ENCODE data around the gene PLA2G4D.

The PLA2G4D gene

GRCh38 chr15:42069496-42070278 is 24.7 kb downstream of the PLA2G4D start:
- H3K27me3 ChIP-seq (ENCODE audit: control insufficient read depth, insufficient read depth, low read length) = no peaks in the 10 kb centered on the region
- H3K4me3 ChIP-seq (ENCODE audit: low read length) = no peak overlapping the region

GRCh38 chr15:42069025-42069424 is 25.3 kb downstream of the PLA2G4D start:
- Histone ChIP-seq H3K9me3 (ENCODE audit: control insufficient read depth, low read depth, low read length) (no peaks in the 10 kb centered on the region), H3K4me1 (ENCODE audit: control insufficient read depth, low read depth, low read length) (no peaks in the 10 kb centered on the region), H3K27me3 (ENCODE audit: control insufficient read depth, insufficient read depth, low read length) (no peaks in the 10 kb centered on the region), H3K27ac (ENCODE audit: low read length) (no peak overlapping the region), H3K9ac (ENCODE audit: low read length) (no peak overlapping the region), H3K36me3 (ENCODE audit: control insufficient read depth, low read depth, low read length) (no peaks in the 10 kb centered on the region), H3K4me3 (ENCODE audit: low read length) (no peak overlapping the region)

More at GRCh38 chr15:42069496-42070278, 24.7 kb downstream of the PLA2G4D start:
- no peak overlapping the region for H3K9ac ChIP-seq (ENCODE audit: low read length)
- no peaks in the 10 kb centered on the region for H3K9me3 ChIP-seq (ENCODE audit: control insufficient read depth, low read depth, low read length)
- no peak overlapping the region for H3K27ac ChIP-seq (ENCODE audit: low read length)
- no peaks in the 10 kb centered on the region for H3K4me1 ChIP-seq (ENCODE audit: control insufficient read depth, low read depth, low read length)
- H3K36me3 ChIP-seq (ENCODE audit: control insufficient read depth, low read depth, low read length) = no peaks in the 10 kb centered on the region

GRCh38 chr15:42068601-42069000 is 25.8 kb downstream of the PLA2G4D start:
- no peaks in the 10 kb centered on the region for H3K9me3 ChIP-seq (ENCODE audit: control insufficient read depth, low read depth, low read length)
- H3K4me3 ChIP-seq (ENCODE audit: low read length) = no peak overlapping the region
- no peaks in the 10 kb centered on the region for H3K27me3 ChIP-seq (ENCODE audit: control insufficient read depth, insufficient read depth, low read length)
- no peaks in the 10 kb centered on the region for H3K4me1 ChIP-seq (ENCODE audit: control insufficient read depth, low read depth, low read length)
- no peak overlapping the region for H3K9ac ChIP-seq (ENCODE audit: low read length)
- no peaks in the 10 kb centered on the region for H3K36me3 ChIP-seq (ENCODE audit: control insufficient read depth, low read depth, low read length)
- H3K27ac ChIP-seq (ENCODE audit: low read length) = no peak overlapping the region

GRCh38 chr15:42066764-42067415 is 27.5 kb downstream of the PLA2G4D start:
- H3K36me3 ChIP-seq (ENCODE audit: control insufficient read depth, low read depth, low read length) = no peaks in the 10 kb centered on the region
- no peak overlapping the region for H3K9ac ChIP-seq (ENCODE audit: low read length)
- H3K27me3 ChIP-seq (ENCODE audit: control insufficient read depth, insufficient read depth, low read length) = no peaks in the 10 kb centered on the region
- H3K4me1 ChIP-seq (ENCODE audit: control insufficient read depth, low read depth, low read length) = no peaks in the 10 kb centered on the region
- no peak overlapping the region for H3K4me3 ChIP-seq (ENCODE audit: low read length)
- H3K27ac ChIP-seq (ENCODE audit: low read length) = no peak overlapping the region
- no peaks in the 10 kb centered on the region for H3K9me3 ChIP-seq (ENCODE audit: control insufficient read depth, low read depth, low read length)

- H3K4me1 ChIP-seq (ENCODE audit: control insufficient read depth, low read depth, low read length) = no peaks in the 10 kb centered on the region
- H3K27ac ChIP-seq (ENCODE audit: low read length) = no peak overlapping the region
- H3K9ac ChIP-seq (ENCODE audit: low read length) = no peak overlapping the region
- no peaks in the 10 kb centered on the region for H3K9me3 ChIP-seq (ENCODE audit: control insufficient read depth, low read depth, low read length)
- no peaks in the 10 kb centered on the region for H3K36me3 ChIP-seq (ENCODE audit: control insufficient read depth, low read depth, low read length)
- no peak overlapping the region for H3K4me3 ChIP-seq (ENCODE audit: low read length)
- H3K27me3 ChIP-seq (ENCODE audit: control insufficient read depth, insufficient read depth, low read length) = no peaks in the 10 kb centered on the region
Measured at GRCh38 chr15:42065468-42065867, 28.9 kb downstream of the PLA2G4D start.

GRCh38 chr15:42065033-42065432 is 29.3 kb downstream of the PLA2G4D start:
- Histone ChIP-seq H3K9ac (ENCODE audit: low read length) (no peak overlapping the region), H3K4me3 (ENCODE audit: low read length) (no peak overlapping the region), H3K4me1 (ENCODE audit: control insufficient read depth, low read depth, low read length) (no peaks in the 10 kb centered on the region), H3K27me3 (ENCODE audit: control insufficient read depth, insufficient read depth, low read length) (no peaks in the 10 kb centered on the region), H3K9me3 (ENCODE audit: control insufficient read depth, low read depth, low read length) (no peaks in the 10 kb centered on the region), H3K27ac (ENCODE audit: low read length) (no peak overlapping the region), H3K36me3 (ENCODE audit: control insufficient read depth, low read depth, low read length) (no peaks in the 10 kb centered on the region)

GRCh38 chr15:42064271-42064670 is 30.1 kb downstream of the PLA2G4D start:
- Histone ChIP-seq H3K9me3 (ENCODE audit: control insufficient read depth, low read depth, low read length) (no peaks in the 10 kb centered on the region), H3K4me3 (ENCODE audit: low read length) (no peak overlapping the region), H3K4me1 (ENCODE audit: control insufficient read depth, low read depth, low read length) (no peaks in the 10 kb centered on the region), H3K9ac (ENCODE audit: low read length) (no peak overlapping the region), H3K27ac (ENCODE audit: low read length) (no peak overlapping the region), H3K27me3 (ENCODE audit: control insufficient read depth, insufficient read depth, low read length) (no peaks in the 10 kb centered on the region), H3K36me3 (ENCODE audit: control insufficient read depth, low read depth, low read length) (no peaks in the 10 kb centered on the region)

- no peaks in the 10 kb centered on the region for H3K4me1 ChIP-seq (ENCODE audit: control insufficient read depth, low read depth, low read length)
- no peaks in the 10 kb centered on the region for H3K36me3 ChIP-seq (ENCODE audit: control insufficient read depth, low read depth, low read length)
- no peak overlapping the region for H3K27ac ChIP-seq (ENCODE audit: low read length)
- H3K9ac ChIP-seq (ENCODE audit: low read length) = no peak overlapping the region
- H3K27me3 ChIP-seq (ENCODE audit: control insufficient read depth, insufficient read depth, low read length) = no peaks in the 10 kb centered on the region
- no peaks in the 10 kb centered on the region for H3K9me3 ChIP-seq (ENCODE audit: control insufficient read depth, low read depth, low read length)
- H3K4me3 ChIP-seq (ENCODE audit: low read length) = no peak overlapping the region
Measured at GRCh38 chr15:42063122-42063848, 31.1 kb downstream of the PLA2G4D start.

- Histone ChIP-seq H3K4me3 (ENCODE audit: low read length) (no peak overlapping the region), H3K9me3 (ENCODE audit: control insufficient read depth, low read depth, low read length) (no peaks in the 10 kb centered on the region), H3K4me1 (ENCODE audit: control insufficient read depth, low read depth, low read length) (peaks cover 3% of the 10 kb centered on the region), H3K9ac (ENCODE audit: low read length) (no peak overlapping the region), H3K36me3 (ENCODE audit: control insufficient read depth, low read depth, low read length) (no peaks in the 10 kb centered on the region), H3K27me3 (ENCODE audit: control insufficient read depth, insufficient read depth, low read length) (peaks cover 7% of the 10 kb centered on the region), H3K27ac (ENCODE audit: low read length) (no peak overlapping the region)
Measured at GRCh38 chr15:42062284-42062806, 32.0 kb downstream of the PLA2G4D start.

GRCh38 chr15:42060797-42061196 is 33.6 kb downstream of the PLA2G4D start:
- H3K9me3 ChIP-seq (ENCODE audit: control insufficient read depth, low read depth, low read length) = no peaks in the 10 kb centered on the region
- H3K27ac ChIP-seq (ENCODE audit: low read length) = no peak overlapping the region
- no peaks in the 10 kb centered on the region for H3K36me3 ChIP-seq (ENCODE audit: control insufficient read depth, low read depth, low read length)
- H3K4me3 ChIP-seq (ENCODE audit: low read length) = no peak overlapping the region
- peaks cover 4% of the 10 kb centered on the region for H3K4me1 ChIP-seq (ENCODE audit: control insufficient read depth, low read depth, low read length)
- H3K27me3 ChIP-seq (ENCODE audit: control insufficient read depth, insufficient read depth, low read length) = peaks cover 19% of the 10 kb centered on the region
- H3K9ac ChIP-seq (ENCODE audit: low read length) = no peak overlapping the region

- no peak overlapping the region for H3K27ac ChIP-seq (ENCODE audit: low read length)
- no peaks in the 10 kb centered on the region for H3K9me3 ChIP-seq (ENCODE audit: control insufficient read depth, low read depth, low read length)
- H3K4me1 ChIP-seq (ENCODE audit: control insufficient read depth, low read depth, low read length) = peaks cover 4% of the 10 kb centered on the region
- H3K4me3 ChIP-seq (ENCODE audit: low read length) = no peak overlapping the region
- H3K9ac ChIP-seq (ENCODE audit: low read length) = no peak overlapping the region
- H3K36me3 ChIP-seq (ENCODE audit: control insufficient read depth, low read depth, low read length) = no peaks in the 10 kb centered on the region
- peaks cover 19% of the 10 kb centered on the region for H3K27me3 ChIP-seq (ENCODE audit: control insufficient read depth, insufficient read depth, low read length)
Measured at GRCh38 chr15:42060477-42060763, 33.9 kb downstream of the PLA2G4D start.
